GM03348 (cell line): Measurements from ENCODE around the gene ITLN1.
"Not testable (repeated sequence)": the region's sequence is repeated elsewhere in the genome, so short reads cannot be mapped to it uniquely, and the experiment has no call there.

Source experiments
- DNase-seq: peaks from one replicate; pipeline ENCODE4 v3.0.0; 2012; ENCODE audit warnings: low spot score

ITLN1 gene

GRCh38 chr1:160885042-160885441 is at the start of gene ITLN1:
ITLN1 (minus strand) TSS chr1:160885180; CDS start chr1:160884877, 303 bp downstream.
- DNase-seq, result no peak

DNA sequence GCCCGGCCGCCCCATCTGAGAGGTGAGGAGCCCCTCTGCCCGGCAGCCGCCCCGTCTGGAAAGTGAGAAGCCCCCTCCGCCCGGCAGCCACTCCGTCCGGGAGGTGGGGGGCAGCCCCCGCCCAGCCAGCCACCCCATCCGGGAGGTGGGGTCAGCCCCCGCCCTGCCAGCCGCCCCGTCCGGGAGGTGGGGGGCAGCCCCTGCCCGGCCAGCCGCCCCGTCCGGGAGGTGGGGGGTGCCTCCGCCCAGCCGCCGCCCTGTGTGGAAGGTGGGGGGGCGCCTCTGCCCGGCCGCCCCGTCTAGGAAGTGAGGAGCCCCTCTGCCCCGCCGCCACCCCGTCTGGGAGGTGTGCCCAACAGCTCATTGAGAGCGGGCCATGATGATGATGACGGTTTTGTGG is 48.3 kb upstream of the ITLN1 start:
- DNase-seq, result not testable (repeated sequence)

- DNase-seq, result no peak
Measured at GRCh38 chr1:160925652-160926244, 40.8 kb upstream of the ITLN1 start.

GRCh38 chr1:160924791-160925651 is 40.0 kb upstream of the ITLN1 start:
- no peak for DNase-seq

- DNase-seq, result no peak
Measured at GRCh38 chr1:160916666-160917065, 31.7 kb upstream of the ITLN1 start.

DNA sequence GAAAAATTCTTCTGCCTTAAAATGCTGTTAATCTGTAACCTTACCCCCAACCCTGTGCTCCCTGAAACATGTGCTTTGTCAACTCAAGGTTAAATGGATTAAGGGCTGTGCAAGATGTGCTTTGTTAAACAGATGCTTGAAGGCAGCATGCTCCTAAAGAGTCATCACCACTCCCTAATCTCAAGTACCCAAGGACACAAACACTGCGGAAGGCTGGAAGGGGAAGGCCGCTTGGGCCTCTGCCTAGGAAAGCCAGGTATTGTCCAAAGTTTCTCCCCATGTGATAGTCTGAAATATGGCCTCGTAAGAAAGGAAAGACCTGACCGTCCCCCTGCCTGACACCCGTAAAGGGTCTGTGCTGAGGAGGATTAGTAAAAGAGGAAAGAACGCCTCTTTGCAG is 28.2 kb upstream of the ITLN1 start:
- not testable (repeated sequence) for DNase-seq

DNA sequence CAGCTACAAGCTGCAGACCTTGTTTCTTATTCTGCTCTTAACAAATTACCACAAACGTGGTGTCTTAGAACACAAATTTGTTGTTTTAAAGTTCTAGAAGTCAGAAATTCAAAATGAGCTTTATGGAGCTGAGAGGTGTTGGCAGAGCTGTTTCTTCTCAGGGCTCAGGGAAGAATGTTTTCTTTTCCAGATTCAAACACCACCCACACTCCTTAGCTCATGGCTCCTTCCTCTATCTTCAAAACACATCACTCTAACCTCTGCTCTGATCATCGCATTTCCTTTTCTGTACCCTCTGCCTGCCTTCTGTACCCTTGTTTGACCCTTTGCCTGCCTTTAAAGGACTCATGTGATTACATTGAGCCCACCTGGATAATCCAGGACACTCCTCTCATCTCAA is 26.9 kb upstream of the ITLN1 start:
- DNase-seq, result no peak

- no peak for DNase-seq
Measured at GRCh38 chr1:160911441-160911840, 26.5 kb upstream of the ITLN1 start.

DNA sequence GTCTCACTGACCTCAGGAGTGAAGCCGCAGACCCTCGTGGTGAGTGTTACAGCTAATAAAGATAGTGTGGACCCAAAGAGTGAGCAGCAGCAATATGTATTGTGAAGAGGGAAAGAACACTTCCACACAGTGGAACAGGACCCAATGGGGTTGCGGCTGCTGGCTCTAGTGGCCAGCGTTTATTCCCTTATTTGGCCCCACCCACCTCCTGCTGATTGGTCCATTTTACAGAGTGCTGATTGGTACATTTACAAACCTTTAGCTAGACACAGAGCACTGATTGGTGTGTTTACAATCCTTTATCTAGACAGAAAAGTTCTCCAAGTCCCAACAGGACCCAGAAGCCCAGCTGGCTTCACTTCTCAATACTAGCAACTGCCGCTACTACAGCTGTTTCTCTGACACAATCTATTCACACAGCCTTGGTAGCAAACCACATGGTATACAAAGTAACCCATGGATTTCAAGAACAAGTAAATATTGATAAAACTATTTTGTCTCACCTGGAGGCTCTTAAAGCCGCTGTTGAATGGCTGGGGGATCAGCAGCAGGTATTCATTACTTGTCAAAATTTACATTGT is 25.3 kb upstream of the ITLN1 start:
- DNase-seq, result no peak

- no peak for DNase-seq
Measured at GRCh38 chr1:160907976-160908375, 23.0 kb upstream of the ITLN1 start.

GRCh38 chr1:160905617-160905989 is 20.6 kb upstream of the ITLN1 start:
- DNase-seq, result no peak

- no peak for DNase-seq
Measured at GRCh38 chr1:160904783-160905616, 20.0 kb upstream of the ITLN1 start.

DNA sequence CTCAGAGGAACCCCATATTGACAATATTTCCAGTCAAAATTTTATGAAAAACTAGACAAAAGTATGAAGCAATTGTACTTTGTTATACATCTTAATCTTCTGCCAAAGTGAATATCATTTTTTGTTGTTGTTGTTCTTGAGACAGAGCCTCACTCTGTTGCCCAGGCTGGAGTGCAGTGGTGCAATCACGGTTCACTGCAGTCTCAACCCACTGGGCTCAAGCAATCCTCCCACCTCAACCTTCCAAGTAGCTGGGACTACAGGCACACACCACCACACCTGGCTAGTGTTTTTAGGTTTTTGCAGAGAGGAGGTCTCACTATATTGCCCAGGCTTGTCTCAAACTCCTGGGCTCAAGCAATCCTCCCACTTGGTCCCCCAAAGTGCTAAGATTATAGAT is 17.3 kb upstream of the ITLN1 start:
- DNase-seq, result not testable (repeated sequence)

DNA sequence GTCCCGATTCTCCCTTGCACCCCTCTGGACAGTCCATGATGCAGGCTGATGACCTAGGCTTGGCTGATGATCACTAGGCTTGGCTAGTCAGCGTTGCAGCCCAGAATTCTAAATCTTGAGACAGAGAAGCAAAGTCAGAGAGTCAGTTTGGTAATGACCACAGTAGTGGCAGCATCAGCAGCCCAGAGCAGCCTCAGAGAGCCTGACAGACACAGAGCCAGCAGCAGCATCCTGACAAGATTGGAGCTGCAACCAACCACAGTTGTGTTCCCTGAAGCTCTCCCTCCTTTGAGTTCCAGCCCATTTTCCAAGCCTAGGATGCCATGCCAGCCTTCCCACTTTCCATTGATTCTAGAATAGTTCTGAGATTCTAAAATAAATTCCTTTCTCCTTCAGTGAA is 16.8 kb upstream of the ITLN1 start:
- DNase-seq, result no peak

DNA sequence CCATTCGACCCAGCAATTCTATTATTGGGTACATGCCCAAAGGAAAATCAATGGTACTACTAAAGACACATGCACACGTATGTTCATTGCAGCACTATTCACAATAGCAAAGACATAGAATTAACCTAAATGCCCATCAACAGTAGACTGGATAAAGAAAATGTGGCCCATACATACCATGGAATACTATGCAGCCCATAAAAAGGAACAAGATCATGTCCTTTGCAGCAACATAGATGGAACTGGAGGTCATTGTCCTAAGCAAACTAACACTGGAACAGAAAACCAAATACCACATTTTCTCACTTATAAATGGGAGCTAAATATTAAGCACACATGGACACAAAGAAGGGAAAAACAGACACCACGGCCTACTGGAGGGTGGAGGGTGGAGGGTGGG is 15.7 kb upstream of the ITLN1 start:
- DNase-seq, result not testable (repeated sequence)

GRCh38 chr1:160894368-160895135 is 9.6 kb upstream of the ITLN1 start:
- not testable (repeated sequence) for DNase-seq

GRCh38 chr1:160891474-160891873 is 6.5 kb upstream of the ITLN1 start:
- no peak for DNase-seq

GRCh38 chr1:160888926-160889325 is 3.9 kb upstream of the ITLN1 start:
- DNase-seq, result no peak

GRCh38 chr1:160887071-160887470 is 2.1 kb upstream of the ITLN1 start:
- DNase-seq, result no peak

DNA sequence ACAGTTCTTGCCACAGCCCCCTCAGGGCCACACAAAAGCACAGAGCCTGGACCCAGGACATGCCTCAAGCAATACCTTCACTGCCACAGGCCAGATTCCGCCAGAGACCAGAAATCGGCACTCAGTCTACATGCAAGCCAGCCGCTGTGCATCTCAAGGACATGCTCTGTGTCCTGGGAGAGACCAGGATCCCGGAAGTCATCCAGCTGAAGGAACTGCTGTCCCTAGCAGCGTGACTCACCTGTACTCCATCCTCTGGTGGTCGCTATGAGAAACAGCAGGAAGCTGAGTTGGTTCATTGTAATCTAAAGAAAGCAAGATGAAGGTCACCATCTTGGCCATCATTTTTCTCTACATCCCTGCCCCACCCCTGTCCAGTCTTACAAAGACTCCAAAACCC is 401 bp downstream of the ITLN1 start:
- no peak for DNase-seq
